Thoracic aorta (tissue), 2 donors: ENCODE measurements around the gene CDK5. TPM values are rescaled to one million over a fixed set of nuclear protein-coding genes. Genes with fewer than 3 reads are reported as not detected.

ENCODE experiments used
- ATAC-seq: fragments of 150-250 bp; one replicate; pipeline ENCODE4 v1.8.0; 2017; ENCODE audit warnings: low read depth; ENCODE audit not compliant: insufficient number of reproducible peaks, low FRiP score
- DNase-seq: peaks from one replicate; pipeline ENCODE4 v3.0.0-alpha.2; 2020; ENCODE audit warnings: low spot score
- H3K27ac ChIP-seq, 2 donors: fragments of 200-600 bp; sonication (generic); 1 replicate in 1 of 2; 2 replicates in 1 of 2; pipeline ENCODE4 v1.5.1; 2016; ENCODE audit warnings: mild to moderate bottlenecking in 2 of 2, moderate library complexity in 2 of 2
- H3K27me3 ChIP-seq: fragments of 200-600 bp; sonication (generic); replicated peaks from 2 replicates; pipeline ENCODE4 v1.6.0; 2016; ENCODE audit warnings: mild to moderate bottlenecking; ENCODE audit not compliant: insufficient read depth
- H3K36me3 ChIP-seq: fragments of 200-600 bp; sonication (generic); one replicate; pipeline ENCODE4 v1.5.1; 2016
- H3K4me1 ChIP-seq, 2 donors: fragments of 200-600 bp; sonication (generic); 1 replicate in 1 of 2; 2 replicates in 1 of 2; pipeline versions ENCODE4 v1.5.1 to v1.6.0; 2016; ENCODE audit warnings: low read depth in 2 of 2, mild to moderate bottlenecking in 1 of 2; ENCODE audit not compliant: control insufficient read depth in 1 of 2
- H3K4me3 ChIP-seq: fragments of 200-600 bp; sonication (generic); 2 replicates; pipeline ENCODE4 v1.5.1; 2016; ENCODE audit warnings: mild to moderate bottlenecking
- H3K9me3 ChIP-seq: fragments of 200-600 bp; sonication (generic); 2 replicates; pipeline ENCODE4 v1.5.1; 2016
- total RNA-seq, 2 donors: library from RNA; depleted of rRNA; stranded (reverse); fragments of >200 nt; gene quantifications; one replicate each; pipeline versions ENCODE4 v1.1.0 to v1.2.3, GENCODE V29; 2016
- TF ChIP-seq, protein P1 (sequence below): fragments of 200-600 bp; sonication (generic); IDR thresholded peaks from one replicate; pipeline ENCODE4 v1.5.1; 2019; ENCODE audit warnings: antibody characterized with exemption

The CDK5 gene
- total RNA-seq, 2 donors from 2014 or later: 1.8 to 3.1 TPM

DNA sequence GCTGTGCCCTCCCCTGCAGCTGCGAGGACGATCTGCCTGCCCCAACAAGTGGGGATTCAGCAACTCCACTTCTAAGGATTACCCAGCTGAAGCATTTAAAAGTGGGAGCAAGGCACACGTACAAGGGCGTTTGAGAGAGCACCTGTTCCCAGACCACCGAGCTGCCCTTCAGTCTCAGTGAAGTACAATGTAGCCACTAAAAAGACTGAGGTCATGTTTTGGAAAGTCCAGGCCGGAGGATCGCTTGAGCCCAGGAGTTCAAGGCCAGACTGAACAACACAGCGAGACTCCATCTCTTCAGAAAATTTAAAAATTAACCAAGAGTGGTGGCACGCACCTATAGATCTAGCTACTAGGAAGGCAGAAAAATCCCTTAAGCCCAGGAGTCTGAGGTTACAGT, 52.1 kb downstream of the CDK5 start:
- TF ChIP-seq, protein P1, sequence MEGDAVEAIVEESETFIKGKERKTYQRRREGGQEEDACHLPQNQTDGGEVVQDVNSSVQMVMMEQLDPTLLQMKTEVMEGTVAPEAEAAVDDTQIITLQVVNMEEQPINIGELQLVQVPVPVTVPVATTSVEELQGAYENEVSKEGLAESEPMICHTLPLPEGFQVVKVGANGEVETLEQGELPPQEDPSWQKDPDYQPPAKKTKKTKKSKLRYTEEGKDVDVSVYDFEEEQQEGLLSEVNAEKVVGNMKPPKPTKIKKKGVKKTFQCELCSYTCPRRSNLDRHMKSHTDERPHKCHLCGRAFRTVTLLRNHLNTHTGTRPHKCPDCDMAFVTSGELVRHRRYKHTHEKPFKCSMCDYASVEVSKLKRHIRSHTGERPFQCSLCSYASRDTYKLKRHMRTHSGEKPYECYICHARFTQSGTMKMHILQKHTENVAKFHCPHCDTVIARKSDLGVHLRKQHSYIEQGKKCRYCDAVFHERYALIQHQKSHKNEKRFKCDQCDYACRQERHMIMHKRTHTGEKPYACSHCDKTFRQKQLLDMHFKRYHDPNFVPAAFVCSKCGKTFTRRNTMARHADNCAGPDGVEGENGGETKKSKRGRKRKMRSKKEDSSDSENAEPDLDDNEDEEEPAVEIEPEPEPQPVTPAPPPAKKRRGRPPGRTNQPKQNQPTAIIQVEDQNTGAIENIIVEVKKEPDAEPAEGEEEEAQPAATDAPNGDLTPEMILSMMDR: no peak
- Histone ChIP-seq H3K9me3 (no peaks in the 10 kb centered on the region), H3K27ac (no peak overlapping the region), H3K4me1 (peaks cover 0 to 4% of the 10 kb centered on the region in 2 donors), H3K4me3 (no peak overlapping the region), H3K27me3 (peaks cover 4% of the 10 kb centered on the region), H3K36me3 (no peaks in the 10 kb centered on the region)
- ATAC-seq: no peak
- DNase-seq: no peak

Other genes with a start within 250 kb of the CDK5 start
- gene AOC1, start 205.4 kb downstream of the CDK5 start, total RNA-seq: not detected
- gene KCNH2, start 79.6 kb downstream of the CDK5 start, total RNA-seq: 1 to 10 TPM in 1 of 2 donors, not detected in 1; 1.2 TPM
- 10 to 100 TPM in 1 of 2 donors, 1 to 10 TPM in 1; 8.4 to 18.6 TPM for gene NOS3, start 66.9 kb downstream of the CDK5 start, total RNA-seq
- 1 to 10 TPM in 1 of 2 donors, not detected in 1; 1.2 TPM for gene ATG9B, start 33.4 kb downstream of the CDK5 start, total RNA-seq
- 10 to 100 TPM; 34.1 to 35.1 TPM for gene ABCB8, start 29.4 kb downstream of the CDK5 start, total RNA-seq
- gene ASIC3, start 9.4 kb downstream of the CDK5 start, total RNA-seq: 1 to 10 TPM; 2.0 to 2.8 TPM
- 100 to 1,000 TPM in 1 of 2 donors, 10 to 100 TPM in 1; 89.1 to 119 TPM for gene SLC4A2, start 1.7 kb upstream of the CDK5 start, total RNA-seq
- 100 to 1,000 TPM in 1 of 2 donors, 10 to 100 TPM in 1; 59.0 to 110 TPM for gene FASTK, start 22.9 kb upstream of the CDK5 start, total RNA-seq
- 10 to 100 TPM; 25.7 to 35.2 TPM for gene TMUB1, start 25.6 kb upstream of the CDK5 start, total RNA-seq
- 10 to 100 TPM; 52.1 to 62.8 TPM for gene AGAP3, start 28.6 kb upstream of the CDK5 start, total RNA-seq
- not detected for gene GBX1, start 109.8 kb upstream of the CDK5 start, total RNA-seq
- gene ASB10, start 129.4 kb upstream of the CDK5 start, total RNA-seq: not detected
- not detected for gene H2BK1, start 152.6 kb upstream of the CDK5 start, total RNA-seq
- 10 to 100 TPM; 25.3 to 44.1 TPM for gene ABCF2, start 169.3 kb upstream of the CDK5 start, total RNA-seq
- gene CHPF2, start 174.6 kb upstream of the CDK5 start, total RNA-seq: 10 to 100 TPM; 78.9 to 85.3 TPM
- 100 to 1,000 TPM in 1 of 2 donors, 10 to 100 TPM in 1; 51.1 to 110 TPM for gene SMARCD3, start 190.8 kb upstream of the CDK5 start, total RNA-seq